Naive B cell (primary cell): ENCODE measurements around the gene RBMS1. TPM values are rescaled to one million over a fixed set of nuclear protein-coding genes. Genes with fewer than 3 reads are reported as not detected.
A peak's percentile ranks its signal among the peaks of the same experiment; 100 is the strongest.

ENCODE experiments used
- ATAC-seq, 2 donors: fragments of 150-1000 bp; cut with Tn5 transposase; 2 replicates each; pipeline ENCODE4 v1.10.0; 2021; ENCODE audit warnings: low read depth in 2 of 2, mild to moderate bottlenecking in 2 of 2, moderate library complexity in 2 of 2
- DNase-seq: peaks from one replicate; pipeline ENCODE4 v3.0.0; 2022
- H3K27ac Mint-ChIP-seq, 6 donors: one replicate each; pipeline ENCODE4 v1.8.0; 2020 to 2022; ENCODE audit warnings: mild to moderate bottlenecking in 6 of 6, mixed read lengths in 6 of 6, moderate library complexity in 5 of 6, inconsistent platforms in 2 of 6
- H3K27me3 Mint-ChIP-seq, 3 donors: one replicate each; pipeline ENCODE4 v1.8.0; 2021 to 2022; ENCODE audit warnings: mixed read lengths in 3 of 3, mild to moderate bottlenecking in 1 of 3
- H3K36me3 Mint-ChIP-seq, 2 donors: one replicate each; pipeline ENCODE4 v1.8.0; 2020 to 2022; ENCODE audit warnings: mixed read lengths in 2 of 2, inconsistent platforms in 1 of 2, mild to moderate bottlenecking in 1 of 2
- H3K4me1 Mint-ChIP-seq, 3 donors: one replicate each; pipeline ENCODE4 v1.8.0; 2020 to 2022; ENCODE audit warnings: mixed read lengths in 3 of 3, inconsistent platforms in 1 of 3, mild to moderate bottlenecking in 1 of 3, moderate library complexity in 1 of 3
- H3K4me3 Mint-ChIP-seq, 8 donors: one replicate each; pipeline ENCODE4 v1.8.0; 2020 to 2022; ENCODE audit warnings: mild to moderate bottlenecking in 8 of 8, mixed read lengths in 8 of 8, moderate library complexity in 8 of 8, inconsistent platforms in 2 of 8
- H3K9me3 Mint-ChIP-seq, 7 donors: one replicate each; pipeline ENCODE4 v1.8.0; 2020 to 2022; ENCODE audit warnings: mixed read lengths in 7 of 7, mild to moderate bottlenecking in 5 of 7, inconsistent platforms in 2 of 7, moderate library complexity in 1 of 7
- polyA plus RNA-seq, 6 donors: library from polyadenylated mRNA; unstranded; fragments of 300-500 nt; fragmentation: Illumina TruSeq; gene quantifications; one replicate each; pipeline ENCODE4 v1.2.3, GENCODE V29; 2021; ENCODE audit warnings: low read depth in 6 of 6

The RBMS1 gene
- polyA plus RNA-seq, 6 donors from 2014 or later: 40.1 to 89.0 (median 49.9) TPM

GRCh38 chr2:160336635-160337034 lies 157.0 kb downstream of the RBMS1 start:
- DNase-seq: no peak
- H3K36me3 Mint-ChIP-seq: no peaks in the 10 kb centered on the region
- no peaks in the 10 kb centered on the region for H3K27me3 Mint-ChIP-seq
- H3K4me1 Mint-ChIP-seq: peaks cover 25 to 51% (median 29%) of the 10 kb centered on the region in 3 donors
- ATAC-seq: no peak
- no peak overlapping the region for H3K4me3 Mint-ChIP-seq
- H3K9me3 Mint-ChIP-seq: no peaks in the 10 kb centered on the region
- H3K27ac Mint-ChIP-seq: no peak overlapping the region

- no peak for DNase-seq
- peaks cover 30 to 51% (median 32%) of the 10 kb centered on the region in 3 donors for H3K4me1 Mint-ChIP-seq
- ATAC-seq: no peak
- H3K27me3 Mint-ChIP-seq: no peaks in the 10 kb centered on the region
- no peak overlapping the region for H3K4me3 Mint-ChIP-seq
- no peaks in the 10 kb centered on the region for H3K9me3 Mint-ChIP-seq
- peak overlapping the region in 2 of 6 donors; percentile 10 to 22 for H3K27ac Mint-ChIP-seq
- H3K36me3 Mint-ChIP-seq: no peaks in the 10 kb centered on the region
These were observed 157.5 kb downstream of the RBMS1 start for GRCh38 chr2:160336105-160336504.

GRCh38 chr2:160335441-160335840 lies 158.2 kb downstream of the RBMS1 start:
- H3K27ac Mint-ChIP-seq: no peak overlapping the region
- no peak overlapping the region for H3K4me3 Mint-ChIP-seq
- no peaks in the 10 kb centered on the region for H3K9me3 Mint-ChIP-seq
- no peak for ATAC-seq
- H3K27me3 Mint-ChIP-seq: no peaks in the 10 kb centered on the region
- H3K36me3 Mint-ChIP-seq: no peaks in the 10 kb centered on the region
- DNase-seq: no peak
- H3K4me1 Mint-ChIP-seq: peaks cover 29 to 56% (median 36%) of the 10 kb centered on the region in 3 donors

GRCh38 chr2:160334028-160334741 lies 159.4 kb downstream of the RBMS1 start:
- ATAC-seq: no peak
- Mint-ChIP-seq H3K27ac (peak overlapping the region in 3 of 6 donors; percentile 1 to 44 (median 16)), H3K4me3 (no peak overlapping the region), H3K27me3 (no peaks in the 10 kb centered on the region), H3K4me1 (peaks cover 31 to 67% (median 42%) of the 10 kb centered on the region in 3 donors), H3K36me3 (no peaks in the 10 kb centered on the region), H3K9me3 (no peaks in the 10 kb centered on the region)
- DNase-seq: no peak

GRCh38 chr2:160333324-160334027 lies 160.1 kb downstream of the RBMS1 start:
- H3K4me3 Mint-ChIP-seq: no peak overlapping the region
- no peaks in the 10 kb centered on the region for H3K27me3 Mint-ChIP-seq
- ATAC-seq: no peak

GRCh38 chr2:160332318-160332717 lies 161.3 kb downstream of the RBMS1 start:
- Mint-ChIP-seq H3K27me3 (no peaks in the 10 kb centered on the region), H3K36me3 (no peaks in the 10 kb centered on the region), H3K27ac (no peak overlapping the region), H3K9me3 (no peaks in the 10 kb centered on the region), H3K4me3 (no peak overlapping the region), H3K4me1 (peaks cover 41 to 72% (median 50%) of the 10 kb centered on the region in 3 donors)
- DNase-seq: no peak
- peak in 1 of 2 donors; percentile 32 for ATAC-seq

More at GRCh38 chr2:160333324-160334027, 160.1 kb downstream of the RBMS1 start:
- H3K27ac Mint-ChIP-seq: peak overlapping the region in 3 of 6 donors; percentile 4 to 75 (median 22)
- H3K9me3 Mint-ChIP-seq: no peaks in the 10 kb centered on the region
- H3K4me1 Mint-ChIP-seq: peaks cover 33 to 67% (median 42%) of the 10 kb centered on the region in 3 donors
- H3K36me3 Mint-ChIP-seq: no peaks in the 10 kb centered on the region
- no peak for DNase-seq

GRCh38 chr2:160331258-160332025 lies 162.2 kb downstream of the RBMS1 start:
- Mint-ChIP-seq H3K9me3 (no peaks in the 10 kb centered on the region), H3K27ac (no peak overlapping the region), H3K4me3 (no peak overlapping the region), H3K4me1 (peaks cover 45 to 74% (median 53%) of the 10 kb centered on the region in 3 donors), H3K27me3 (no peaks in the 10 kb centered on the region), H3K36me3 (no peaks in the 10 kb centered on the region)
- ATAC-seq: no peak
- no peak for DNase-seq

GRCh38 chr2:160328811-160329527 lies 164.6 kb downstream of the RBMS1 start:
- no peak for ATAC-seq
- no peaks in the 10 kb centered on the region for H3K27me3 Mint-ChIP-seq
- no peak for DNase-seq
- no peaks in the 10 kb centered on the region for H3K36me3 Mint-ChIP-seq
- no peak overlapping the region for H3K4me3 Mint-ChIP-seq
- H3K4me1 Mint-ChIP-seq: peaks cover 59 to 76% (median 66%) of the 10 kb centered on the region in 3 donors
- H3K9me3 Mint-ChIP-seq: no peaks in the 10 kb centered on the region
- H3K27ac Mint-ChIP-seq: peak overlapping the region in 1 of 6 donors; percentile 70

- H3K4me3 Mint-ChIP-seq: peak overlapping the region in 1 of 8 donors; percentile 6
- no peaks in the 10 kb centered on the region for H3K36me3 Mint-ChIP-seq
- no peaks in the 10 kb centered on the region for H3K9me3 Mint-ChIP-seq
- ATAC-seq (no peak), DNase-seq (no peak)
- peak overlapping the region in 2 of 6 donors; percentile 27 to 31 for H3K27ac Mint-ChIP-seq
- H3K27me3 Mint-ChIP-seq: no peaks in the 10 kb centered on the region
- H3K4me1 Mint-ChIP-seq: peaks cover 46 to 67% (median 59%) of the 10 kb centered on the region in 3 donors
These were observed 166.8 kb downstream of the RBMS1 start for GRCh38 chr2:160326786-160327185.

GRCh38 chr2:160325418-160325817 lies 168.2 kb downstream of the RBMS1 start:
- H3K27me3 Mint-ChIP-seq: no peaks in the 10 kb centered on the region
- H3K36me3 Mint-ChIP-seq: no peaks in the 10 kb centered on the region
- DNase-seq: no peak
- H3K4me3 Mint-ChIP-seq: no peak overlapping the region
- H3K4me1 Mint-ChIP-seq: peaks cover 50 to 75% (median 66%) of the 10 kb centered on the region in 3 donors
- no peaks in the 10 kb centered on the region for H3K9me3 Mint-ChIP-seq
- ATAC-seq: peak; percentile 39 to 61
- H3K27ac Mint-ChIP-seq: peak overlapping the region in 4 of 6 donors; percentile 2 to 38 (median 16)

- DNase-seq (no peak), ATAC-seq (no peak)
- peak overlapping the region in 3 of 6 donors; percentile 9 to 34 (median 20) for H3K27ac Mint-ChIP-seq
- peaks cover 50 to 76% (median 63%) of the 10 kb centered on the region in 3 donors for H3K4me1 Mint-ChIP-seq
- no peaks in the 10 kb centered on the region for H3K27me3 Mint-ChIP-seq
- no peak overlapping the region for H3K4me3 Mint-ChIP-seq
- H3K9me3 Mint-ChIP-seq: no peaks in the 10 kb centered on the region
- H3K36me3 Mint-ChIP-seq: no peaks in the 10 kb centered on the region
These were observed 168.7 kb downstream of the RBMS1 start for GRCh38 chr2:160324917-160325316.

- ATAC-seq (peak in 1 of 2 donors; percentile 48), DNase-seq (peak; percentile 20)
- Mint-ChIP-seq H3K36me3 (no peaks in the 10 kb centered on the region), H3K4me3 (no peak overlapping the region), H3K4me1 (peaks cover 46 to 69% (median 62%) of the 10 kb centered on the region in 3 donors), H3K9me3 (no peaks in the 10 kb centered on the region), H3K27ac (peak overlapping the region in 4 of 6 donors; percentile 9 to 50 (median 24)), H3K27me3 (no peaks in the 10 kb centered on the region)
These were observed 169.3 kb downstream of the RBMS1 start for GRCh38 chr2:160324161-160324800.
